NCI-H446 treated with DMSO at 0.1 percent for 48 hours (cell line): ENCODE results near the gene LYPLAL1.
"Not testable (repeated sequence)": the region's sequence is repeated elsewhere in the genome, so short reads cannot be mapped to it uniquely, and the experiment has no call there.

Experiments
- DNase-seq: peaks from one replicate; lab custom pipeline; 2025; lab: John Stamatoyannopoulos, UW

Gene LYPLAL1

GRCh38 chr1:219215477-219215876 is 41.8 kb downstream of the LYPLAL1 start:
- no peak for DNase-seq

- DNase-seq, result no peak
Measured at GRCh38 chr1:219220945-219221344, 47.3 kb downstream of the LYPLAL1 start.

- DNase-seq, result no peak
Measured at GRCh38 chr1:219223496-219223895, 49.8 kb downstream of the LYPLAL1 start.

GRCh38 chr1:219226196-219226595 is 52.5 kb downstream of the LYPLAL1 start:
- no peak for DNase-seq

- DNase-seq, result no peak
Measured at GRCh38 chr1:219227360-219228057, 53.8 kb downstream of the LYPLAL1 start.

- DNase-seq, result no peak
Measured at GRCh38 chr1:219228058-219228419, 54.4 kb downstream of the LYPLAL1 start.

- no peak for DNase-seq
Measured at GRCh38 chr1:219232890-219233289, 59.2 kb downstream of the LYPLAL1 start.

- no peak for DNase-seq
Measured at GRCh38 chr1:219235903-219236481, 62.3 kb downstream of the LYPLAL1 start.

GRCh38 chr1:219236933-219237610 is 63.4 kb downstream of the LYPLAL1 start:
- no peak for DNase-seq

GRCh38 chr1:219239518-219239917 is 65.8 kb downstream of the LYPLAL1 start:
- DNase-seq, result no peak

- DNase-seq, result no peak
Measured at GRCh38 chr1:219244864-219245263, 71.2 kb downstream of the LYPLAL1 start.

- no peak for DNase-seq
Measured at GRCh38 chr1:219247441-219247840, 73.8 kb downstream of the LYPLAL1 start.

GRCh38 chr1:219250468-219250867 is 76.8 kb downstream of the LYPLAL1 start:
- not testable (repeated sequence) for DNase-seq

GRCh38 chr1:219257751-219258150 is 84.1 kb downstream of the LYPLAL1 start:
- DNase-seq, result no peak

GRCh38 chr1:219261454-219261853 is 87.8 kb downstream of the LYPLAL1 start:
- no peak for DNase-seq
